Neural progenitor cell (in vitro differentiated cells): ENCODE measurements around the gene MRPL18. TPM values are rescaled to one million over a fixed set of nuclear protein-coding genes. Genes with fewer than 3 reads are reported as not detected.

Source experiments
- DNase-seq: peaks from one replicate; pipeline ENCODE4 v3.0.0-alpha.2; 2016; ENCODE audit warnings: low spot score
- H2AFZ ChIP-seq: fragments of 200-600 bp; sonication (generic); replicated peaks from 2 replicates; pipeline ENCODE4 v1.6.1; 2016; ENCODE audit warnings: antibody characterized with exemption
- H3F3A ChIP-seq: fragments of 200-600 bp; sonication (generic); 2 replicates; pipeline ENCODE4 v1.6.1; 2016; ENCODE audit warnings: antibody characterized with exemption, low read depth
- H3K27ac ChIP-seq: fragments of 200-600 bp; sonication (generic); 2 replicates; pipeline ENCODE4 v1.5.1; 2016; ENCODE audit warnings: mild to moderate bottlenecking
- H3K27me3 ChIP-seq: fragments of 200-600 bp; sonication (generic); 2 replicates; pipeline ENCODE4 v1.6.1; 2016; ENCODE audit warnings: mild to moderate bottlenecking, moderate library complexity
- H3K36me3 ChIP-seq: fragments of 200-600 bp; sonication (generic); 2 replicates; pipeline ENCODE4 v1.5.1; 2016
- H3K4me1 ChIP-seq: fragments of 200-600 bp; sonication (generic); 2 replicates; pipeline ENCODE4 v1.6.1; 2016; ENCODE audit warnings: mixed run types
- H3K4me2 ChIP-seq: fragments of 200-600 bp; sonication (generic); 2 replicates; pipeline ENCODE4 v1.6.1; 2016
- H3K4me3 ChIP-seq: fragments of 200-600 bp; sonication (generic); 2 replicates; pipeline ENCODE4 v1.5.1; 2016
- H3K79me2 ChIP-seq: fragments of 200-600 bp; sonication (generic); 2 replicates; pipeline ENCODE4 v1.6.1; 2016; ENCODE audit warnings: low read depth
- H3K9ac ChIP-seq: fragments of 200-600 bp; sonication (generic); 2 replicates; pipeline ENCODE4 v1.6.1; 2016
- H3K9me3 ChIP-seq: fragments of 200-600 bp; sonication (generic); 2 replicates; pipeline ENCODE4 v1.5.1; 2016; ENCODE audit warnings: low read depth
- H4K20me1 ChIP-seq: fragments of 200-600 bp; sonication (generic); 2 replicates; pipeline ENCODE4 v1.6.1; 2016; ENCODE audit warnings: low read depth
- H3K27ac Mint-ChIP-seq: 3 replicates; pipeline ENCODE4 v1.8.0; 2021; ENCODE audit warnings: mixed read lengths
- H3K27me3 Mint-ChIP-seq: 2 replicates; pipeline ENCODE4 v1.8.0; 2022; ENCODE audit warnings: low read depth, mild to moderate bottlenecking, inconsistent platforms, moderate library complexity, mixed read lengths; ENCODE audit not compliant: insufficient read depth
- H3K36me3 Mint-ChIP-seq: 3 replicates; pipeline ENCODE4 v1.8.0; 2021; ENCODE audit warnings: mixed read lengths
- H3K4me1 Mint-ChIP-seq: 3 replicates; pipeline ENCODE4 v1.8.0; 2021; ENCODE audit warnings: mixed read lengths
- H3K4me3 Mint-ChIP-seq: 3 replicates; pipeline ENCODE4 v1.8.0; 2021; ENCODE audit warnings: mild to moderate bottlenecking, moderate library complexity, mixed read lengths
- H3K9me3 Mint-ChIP-seq: 3 replicates; pipeline ENCODE4 v1.8.0; 2020; ENCODE audit warnings: mixed read lengths
- CTCF ChIP-seq: fragments of 200-600 bp; sonication (generic); IDR thresholded peaks from 2 replicates; pipeline ENCODE4 v1.5.1; 2017; ENCODE audit warnings: antibody characterized with exemption, mild to moderate bottlenecking
- EZH2 ChIP-seq: fragments of 200-600 bp; sonication (generic); IDR thresholded peaks from 2 replicates; pipeline ENCODE4 v1.6.1; 2017; ENCODE audit warnings: antibody characterized with exemption, mild to moderate bottlenecking, moderate library complexity
- EZH2phosphoT487 ChIP-seq: fragments of 200-600 bp; sonication (generic); IDR thresholded peaks from 2 replicates; pipeline ENCODE4 v1.6.1; 2017; ENCODE audit warnings: antibody characterized with exemption
- total RNA-seq: library from RNA; depleted of rRNA; stranded (reverse); fragments of >200 nt; gene quantifications from 2 replicates; pipeline ENCODE4 v1.2.3, GENCODE V29; 2015; ENCODE audit warnings: low replicate concordance

The MRPL18 gene
- total RNA-seq, 1 donor from 2014 or later, result 69.1 TPM

GRCh38 chr6:159830501-159831372, 40.5 kb downstream of the MRPL18 start:
- peaks cover 11% of the 10 kb centered on the region for H3K4me1 Mint-ChIP-seq
- no peak overlapping the region for H3K27ac Mint-ChIP-seq

GRCh38 chr6:159831373-159831679, 41.1 kb downstream of the MRPL18 start:
- Histone ChIP-seq H4K20me1 (no peaks in the 10 kb centered on the region), H3K4me2 (no peak overlapping the region), H2AFZ (peak overlapping the region; percentile 71), H3K27ac (no peak overlapping the region), H3K9me3 (no peaks in the 10 kb centered on the region), H3K79me2 (no peaks in the 10 kb centered on the region), H3K9ac (no peak overlapping the region), H3K27me3 (no peaks in the 10 kb centered on the region), H3K4me3 (no peak overlapping the region), H3K4me1 (no peaks in the 10 kb centered on the region), H3F3A (no peaks in the 10 kb centered on the region), H3K36me3 (no peaks in the 10 kb centered on the region)
- Mint-ChIP-seq H3K4me3 (no peak overlapping the region), H3K27me3 (peaks cover 3% of the 10 kb centered on the region), H3K9me3 (no peaks in the 10 kb centered on the region), H3K27ac (no peak overlapping the region), H3K4me1 (peaks cover 11% of the 10 kb centered on the region), H3K36me3 (no peaks in the 10 kb centered on the region)
- no peak for DNase-seq
- TF ChIP-seq EZH2 (no peak), CTCF (no peak), EZH2phosphoT487 (no peak)

More at GRCh38 chr6:159830501-159831372, 40.5 kb downstream of the MRPL18 start:
- Histone ChIP-seq H3K4me1 (no peaks in the 10 kb centered on the region), H3K9me3 (no peaks in the 10 kb centered on the region), H3F3A (no peaks in the 10 kb centered on the region), H3K4me3 (no peak overlapping the region), H4K20me1 (no peaks in the 10 kb centered on the region), H2AFZ (peak overlapping the region; percentile 71), H3K9ac (no peak overlapping the region), H3K36me3 (no peaks in the 10 kb centered on the region), H3K4me2 (no peak overlapping the region), H3K27me3 (no peaks in the 10 kb centered on the region), H3K79me2 (no peaks in the 10 kb centered on the region), H3K27ac (no peak overlapping the region)
- H3K36me3 Mint-ChIP-seq, result no peaks in the 10 kb centered on the region
- H3K4me3 Mint-ChIP-seq, result no peak overlapping the region
- H3K9me3 Mint-ChIP-seq, result no peaks in the 10 kb centered on the region
- peaks cover 3% of the 10 kb centered on the region for H3K27me3 Mint-ChIP-seq
- TF ChIP-seq CTCF, result no peak
- TF ChIP-seq EZH2, result no peak
- no peak for TF ChIP-seq EZH2phosphoT487
- no peak for DNase-seq

GRCh38 chr6:159832946-159833345, 42.7 kb downstream of the MRPL18 start:
- Histone ChIP-seq H3K27me3 (no peaks in the 10 kb centered on the region), H3K79me2 (no peaks in the 10 kb centered on the region), H3K4me2 (no peak overlapping the region), H3K9me3 (no peaks in the 10 kb centered on the region), H2AFZ (no peak overlapping the region), H3K27ac (no peak overlapping the region), H3K4me1 (no peaks in the 10 kb centered on the region), H4K20me1 (no peaks in the 10 kb centered on the region), H3K36me3 (no peaks in the 10 kb centered on the region), H3F3A (no peaks in the 10 kb centered on the region), H3K9ac (no peak overlapping the region), H3K4me3 (no peak overlapping the region)
- no peak for DNase-seq
- no peaks in the 10 kb centered on the region for H3K36me3 Mint-ChIP-seq
- peaks cover 10% of the 10 kb centered on the region for H3K4me1 Mint-ChIP-seq
- TF ChIP-seq EZH2phosphoT487 (no peak), CTCF (no peak), EZH2 (no peak)
- peaks cover 8% of the 10 kb centered on the region for H3K27me3 Mint-ChIP-seq
- no peak overlapping the region for H3K27ac Mint-ChIP-seq
- no peaks in the 10 kb centered on the region for H3K9me3 Mint-ChIP-seq
- H3K4me3 Mint-ChIP-seq, result no peak overlapping the region
